Activated CD4-positive, alpha-beta T cell treated with anti-CD3 and anti-CD28 coated beads, Interleukin-2, amount 50 U/mL, for 4 hours (primary cell): Measurements from ENCODE around the gene TCF4.

ENCODE experiments used
- DNase-seq, 2 experiments: peaks; one replicate each; pipeline ENCODE4 v3.0.0-alpha.2; 2020

Gene TCF4

DNA sequence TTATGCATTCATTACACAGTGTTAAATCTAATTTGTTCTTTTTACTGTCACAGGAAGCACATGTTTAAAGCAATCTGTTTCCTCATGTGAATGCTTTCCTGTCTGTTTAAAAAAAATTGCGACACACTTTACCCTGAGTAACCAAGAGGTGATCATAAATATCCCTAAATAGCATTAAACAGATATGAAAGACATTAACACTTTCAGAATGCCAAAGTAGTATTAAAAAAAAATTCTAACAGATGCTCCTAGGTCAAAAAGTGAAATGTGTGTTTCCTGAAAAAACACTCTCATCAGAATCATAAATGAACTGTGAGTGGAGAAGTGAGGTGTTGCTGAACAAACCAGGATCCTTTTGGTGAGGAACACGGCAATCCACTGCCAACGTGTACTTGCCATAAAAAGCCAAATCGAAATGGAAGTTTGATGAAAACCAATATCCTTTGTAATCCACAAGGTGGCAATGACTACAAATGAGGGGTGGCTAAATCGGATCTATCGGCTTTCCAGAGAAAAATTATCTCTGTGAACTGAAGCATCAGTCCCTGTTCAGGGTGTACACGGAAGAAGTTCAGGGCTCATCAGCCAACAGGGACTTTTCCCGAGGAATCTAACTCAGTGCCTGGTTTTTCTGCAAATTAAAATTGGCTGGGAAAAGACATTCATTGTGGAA lies 248.9 kb downstream of the TCF4 start:
- DNase-seq, result no peak

DNA sequence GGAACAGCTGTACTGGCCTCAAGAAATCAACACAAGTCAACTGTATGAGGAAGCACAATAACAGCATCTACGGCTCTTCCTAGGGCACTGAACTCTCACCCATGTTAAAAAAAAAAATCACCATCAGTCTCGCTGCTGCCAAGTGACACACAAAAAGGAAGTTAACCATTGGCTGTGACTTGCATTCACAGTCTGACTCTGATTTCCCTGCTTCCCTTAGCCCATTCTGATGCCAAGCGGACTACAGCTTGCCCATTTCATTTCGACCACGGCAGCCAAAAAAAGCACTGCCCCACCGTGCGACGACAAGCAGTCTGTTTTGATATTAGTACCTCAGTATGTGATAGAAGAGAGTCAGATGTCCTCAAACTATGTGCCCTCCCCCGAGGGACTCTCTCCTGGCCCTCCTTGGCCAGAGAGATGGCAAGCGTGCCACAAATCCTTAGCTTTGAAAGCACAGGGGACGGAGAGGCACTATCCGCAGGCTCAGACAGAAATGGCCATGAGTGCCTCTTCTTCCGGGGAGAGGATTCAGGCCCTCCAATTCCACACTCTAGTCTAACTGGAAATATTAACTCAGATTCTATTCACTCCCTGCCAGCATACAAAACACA lies 250.0 kb downstream of the TCF4 start:
- DNase-seq, result no peak

DNA sequence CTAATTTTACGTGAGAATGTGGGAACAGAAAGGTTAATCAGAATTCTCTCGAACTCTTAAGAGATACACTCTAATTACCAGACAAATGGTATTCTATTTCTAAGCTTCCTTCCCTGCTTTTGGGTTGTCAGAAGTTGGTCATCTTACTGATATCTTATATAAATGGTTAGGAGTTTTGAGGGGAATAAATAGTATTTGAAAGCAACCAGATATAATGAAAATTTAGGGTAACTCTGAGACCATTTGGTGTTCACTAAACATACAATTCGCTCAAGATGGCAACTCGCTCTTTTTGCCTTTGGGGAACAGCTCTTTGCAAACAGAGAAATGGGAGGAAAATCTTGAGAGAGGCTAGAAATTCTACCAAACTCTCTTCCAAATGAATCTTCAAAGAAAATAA lies 250.9 kb downstream of the TCF4 start:
- DNase-seq, result no peak

DNA sequence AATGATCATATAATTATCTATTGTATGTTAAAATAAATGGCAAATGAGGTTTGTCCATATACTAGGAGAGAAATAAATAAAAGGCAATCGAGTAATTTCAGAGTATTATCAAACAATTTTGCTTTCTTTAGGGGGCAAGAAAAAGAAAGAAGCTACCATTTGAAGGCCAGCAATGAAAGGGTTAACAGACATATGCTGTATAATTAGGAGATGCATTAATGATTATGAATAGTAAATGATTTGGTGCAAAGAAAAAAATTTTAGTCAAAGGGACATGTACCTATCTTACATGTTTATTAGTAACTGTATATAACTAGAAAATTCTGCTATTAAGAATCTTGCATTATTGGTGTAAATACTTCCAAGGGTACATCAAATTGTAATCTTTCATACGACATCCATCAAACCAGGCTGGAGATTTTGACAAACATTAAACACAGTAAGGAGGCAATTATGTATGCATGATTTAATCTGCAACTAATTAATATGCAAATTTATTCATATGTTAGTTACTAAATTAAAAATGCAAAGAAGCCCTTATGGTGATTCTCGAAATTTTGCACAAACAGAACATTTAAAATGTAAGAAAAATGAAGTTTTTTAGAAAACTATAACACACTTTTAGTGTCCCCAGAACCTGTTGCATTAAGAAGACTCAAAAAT lies 251.4 kb downstream of the TCF4 start:
- no peak for DNase-seq

DNA sequence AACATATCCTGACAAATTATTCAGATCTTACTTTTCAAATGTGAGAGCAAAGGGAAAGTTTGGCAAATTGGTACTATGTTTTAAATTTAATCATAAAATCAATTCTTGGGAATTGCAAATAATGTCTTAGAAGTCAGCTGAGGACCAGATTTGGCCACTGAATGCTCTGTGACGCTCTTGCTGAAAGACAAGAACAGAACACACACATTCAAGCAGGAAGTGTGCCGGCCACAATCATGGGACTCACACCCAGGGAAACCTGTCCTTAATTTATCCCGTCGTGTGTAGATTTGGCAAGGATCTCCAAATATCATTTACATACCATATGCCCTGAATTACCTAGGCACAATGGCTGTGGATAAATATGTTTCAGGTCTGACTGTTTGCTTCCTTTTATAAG lies 253.1 kb downstream of the TCF4 start:
- no peak for DNase-seq

DNA sequence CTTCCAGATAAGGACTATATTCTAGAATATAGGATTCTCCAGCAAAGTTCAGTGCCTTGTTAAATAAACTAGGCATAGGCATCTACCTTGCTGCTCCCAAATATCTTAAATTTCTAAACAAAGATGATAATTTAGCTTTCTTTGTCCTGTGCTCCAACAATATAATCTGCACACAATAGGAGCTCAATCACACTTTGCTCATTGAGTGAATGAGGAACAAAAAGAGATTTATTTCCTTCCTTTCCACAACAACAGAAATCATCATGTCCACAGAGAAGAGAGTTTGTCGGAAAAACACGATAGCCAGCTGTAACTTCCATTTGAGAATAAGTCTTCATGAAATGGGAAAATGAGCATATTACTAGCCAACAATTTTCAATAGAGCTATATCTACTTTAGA lies 256.7 kb downstream of the TCF4 start:
- DNase-seq, result no peak

DNA sequence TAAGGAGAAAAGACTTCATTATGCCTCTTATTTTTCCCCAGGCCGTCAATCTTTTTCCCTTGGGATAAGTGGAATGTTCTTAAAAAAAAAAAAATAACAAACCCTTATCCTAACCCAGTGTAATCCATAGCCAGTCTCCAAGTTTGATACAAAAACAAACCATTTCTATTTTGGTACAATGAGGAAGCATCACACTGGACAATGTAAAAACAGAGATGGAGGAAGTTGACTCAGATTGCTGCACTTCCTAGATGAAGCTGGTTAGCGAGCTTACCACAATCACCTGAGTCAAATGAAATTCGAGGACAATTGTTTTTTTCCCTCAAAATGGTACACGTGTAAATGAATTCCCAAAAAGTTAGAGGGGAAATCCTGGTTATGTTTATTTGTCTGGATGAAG lies 259.7 kb downstream of the TCF4 start:
- no peak for DNase-seq

DNA sequence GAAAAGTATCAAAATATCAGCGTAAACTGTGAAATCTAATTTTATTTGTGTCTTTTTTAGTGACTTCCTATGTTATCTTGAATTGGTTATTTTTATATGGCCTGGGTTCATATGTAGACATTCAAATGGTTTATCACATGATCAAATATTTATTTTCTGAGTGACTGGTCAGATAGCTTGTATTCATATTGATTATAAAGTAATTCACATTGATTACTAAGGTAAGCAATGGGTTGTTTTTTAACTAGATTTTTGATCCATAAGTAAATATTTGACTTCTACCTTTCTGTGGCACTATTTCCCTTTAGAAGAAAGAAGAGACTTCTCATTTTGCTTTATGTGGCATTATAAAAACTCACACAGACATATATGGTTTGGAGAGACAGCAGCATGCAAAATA lies 260.5 kb downstream of the TCF4 start:
- no peak for DNase-seq

DNA sequence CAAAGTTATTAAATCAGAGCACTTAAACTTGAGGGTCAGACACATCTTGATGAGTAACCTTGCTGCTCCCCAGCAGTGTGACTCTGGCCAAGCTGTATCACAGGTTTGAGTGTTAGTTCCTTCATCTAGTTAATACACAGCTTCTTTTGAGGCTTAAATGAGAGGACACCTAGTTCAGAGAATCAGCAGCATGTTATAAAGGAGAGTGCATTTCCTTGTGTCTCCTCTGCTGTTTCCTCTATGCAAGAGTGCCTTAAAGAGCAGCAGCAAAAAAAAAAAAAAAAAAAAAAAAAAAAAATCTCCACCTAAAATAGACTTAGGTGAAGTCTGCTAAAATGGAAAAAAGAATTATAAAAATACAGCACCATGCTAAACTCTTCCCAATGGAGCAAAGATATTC lies 261.9 kb downstream of the TCF4 start:
- no peak for DNase-seq

DNA sequence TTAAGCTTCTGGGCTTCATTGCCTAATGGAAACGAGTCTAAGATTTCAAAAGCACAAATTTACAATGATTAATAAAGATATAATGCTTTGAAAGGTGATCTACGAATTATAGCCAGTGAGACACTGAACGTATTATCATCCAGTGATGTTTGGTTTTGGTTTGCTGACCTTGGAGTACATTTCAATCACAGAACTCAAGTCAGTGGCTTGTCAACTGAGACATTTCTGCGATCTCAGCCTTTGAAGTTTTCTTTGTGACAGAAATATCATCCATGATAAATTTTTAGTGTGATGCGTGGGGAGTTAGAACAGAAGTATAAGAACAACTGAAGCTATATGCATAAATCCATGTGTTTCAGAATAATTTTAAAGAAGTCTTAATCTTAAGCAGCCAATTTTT lies 263.8 kb downstream of the TCF4 start:
- DNase-seq, result no peak

DNA sequence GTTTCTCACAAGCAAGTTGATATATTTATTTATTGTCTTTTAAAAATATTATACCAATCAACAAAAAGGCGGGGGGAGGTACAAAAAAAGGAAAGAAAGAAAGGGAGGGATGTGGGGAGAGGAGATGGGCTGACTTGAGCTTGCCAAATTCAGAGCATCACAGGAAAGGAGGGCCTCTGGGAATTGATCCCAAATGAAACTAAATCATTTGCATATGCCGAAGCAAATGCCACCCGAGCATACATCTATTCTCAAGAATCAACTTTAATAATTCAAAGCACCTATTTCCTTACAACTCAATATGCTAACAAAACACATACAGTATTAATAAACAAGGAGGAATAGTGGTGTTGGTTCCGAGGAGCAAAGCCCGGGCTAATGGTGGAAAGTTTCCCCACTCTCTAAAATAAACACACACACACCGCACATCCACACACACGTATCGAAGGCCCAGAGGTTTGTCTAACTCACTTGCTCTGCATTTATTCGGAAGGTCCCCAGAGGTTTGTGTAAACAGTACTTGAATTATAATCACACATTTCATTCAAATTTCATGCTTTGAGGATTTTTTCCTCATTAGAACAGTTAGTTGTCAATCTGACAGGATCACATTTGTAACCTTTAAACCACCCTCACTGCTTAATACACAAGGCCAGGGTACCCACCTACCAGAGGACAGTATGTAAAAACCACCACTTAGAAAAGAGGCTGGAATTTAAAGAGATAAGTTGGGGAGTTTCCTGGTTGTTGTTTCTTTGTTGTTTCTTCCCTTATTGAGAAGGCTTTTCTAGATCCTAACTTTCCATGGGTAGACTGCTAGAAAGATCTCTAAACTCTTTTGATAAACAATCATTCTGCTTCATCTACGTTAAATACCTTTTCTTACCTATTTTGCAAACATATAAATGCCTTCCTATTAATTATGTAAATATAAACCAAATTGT lies 264.7 kb downstream of the TCF4 start:
- DNase-seq, result no peak

DNA sequence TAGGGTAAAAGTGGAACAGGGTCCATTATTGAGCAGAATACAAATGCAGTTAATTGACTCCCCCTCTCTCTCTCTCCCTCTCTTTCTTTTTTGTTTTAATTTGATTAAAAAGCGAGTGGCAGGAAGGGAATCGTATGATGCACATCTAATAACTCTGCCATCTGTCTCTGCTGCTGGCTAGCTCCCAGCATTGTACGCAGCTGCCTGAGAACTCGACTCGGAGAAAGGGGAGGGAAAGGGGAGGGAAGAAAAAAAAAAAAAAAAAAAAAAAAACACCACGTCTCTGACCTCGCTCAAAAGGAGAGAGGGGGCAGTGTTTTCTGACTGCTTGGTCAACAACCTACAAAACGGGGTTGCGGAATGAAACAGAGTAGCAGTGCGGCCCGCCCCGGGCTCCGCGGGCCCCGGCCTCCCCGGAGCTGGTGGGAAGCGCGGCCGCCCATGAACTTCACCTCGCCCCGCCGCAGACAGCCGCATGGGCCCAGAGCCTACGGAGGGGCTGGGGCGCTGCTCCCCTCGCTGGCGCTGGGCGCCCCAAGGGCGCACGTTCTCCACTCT lies 265.7 kb downstream of the TCF4 start:
- no peak for DNase-seq

DNA sequence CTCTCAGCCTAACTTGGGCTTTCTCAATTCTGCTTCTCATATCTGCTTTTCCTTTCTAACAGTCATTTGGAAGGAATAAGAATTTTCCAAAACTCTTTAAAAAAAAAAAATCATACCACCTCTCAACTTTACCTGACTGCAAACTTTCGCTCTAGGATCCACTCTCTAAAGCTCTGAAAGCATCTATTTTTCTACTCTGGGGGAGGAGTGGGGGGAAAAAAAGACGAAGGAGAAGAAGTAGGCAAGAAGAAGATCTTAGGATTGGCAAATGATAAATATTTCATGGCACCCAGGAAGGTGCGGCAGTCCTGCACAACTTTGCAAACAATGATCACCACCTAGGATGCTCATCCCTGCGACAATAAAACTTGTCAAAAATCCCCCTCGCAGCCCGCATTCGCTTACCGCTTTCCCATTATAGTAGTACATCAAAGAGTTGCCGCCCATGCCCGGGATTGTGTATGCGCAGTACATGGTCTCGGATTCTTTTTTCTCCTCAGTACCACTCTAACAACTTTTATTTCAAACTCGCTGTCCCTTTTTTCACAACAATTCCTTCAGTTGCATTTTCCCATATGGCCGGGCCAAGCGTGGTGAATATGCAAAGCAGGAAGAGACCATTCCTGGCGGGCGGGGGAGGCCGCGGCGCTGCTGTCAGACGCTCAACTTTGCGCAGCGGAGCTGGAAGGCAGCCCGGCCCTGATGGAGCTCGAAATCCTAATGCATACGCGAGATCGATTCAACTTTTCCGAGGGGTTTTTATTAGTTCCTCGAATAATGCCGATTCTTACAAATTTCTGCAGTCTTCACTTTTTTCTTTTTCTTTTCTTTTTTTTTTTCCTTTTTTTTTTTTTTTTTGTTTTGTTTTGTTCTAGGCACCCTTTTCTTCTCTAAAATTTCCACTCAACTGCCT lies 266.5 kb downstream of the TCF4 start:
- DNase-seq, result peak in 1 of 2 experiments; percentile 1

DNA sequence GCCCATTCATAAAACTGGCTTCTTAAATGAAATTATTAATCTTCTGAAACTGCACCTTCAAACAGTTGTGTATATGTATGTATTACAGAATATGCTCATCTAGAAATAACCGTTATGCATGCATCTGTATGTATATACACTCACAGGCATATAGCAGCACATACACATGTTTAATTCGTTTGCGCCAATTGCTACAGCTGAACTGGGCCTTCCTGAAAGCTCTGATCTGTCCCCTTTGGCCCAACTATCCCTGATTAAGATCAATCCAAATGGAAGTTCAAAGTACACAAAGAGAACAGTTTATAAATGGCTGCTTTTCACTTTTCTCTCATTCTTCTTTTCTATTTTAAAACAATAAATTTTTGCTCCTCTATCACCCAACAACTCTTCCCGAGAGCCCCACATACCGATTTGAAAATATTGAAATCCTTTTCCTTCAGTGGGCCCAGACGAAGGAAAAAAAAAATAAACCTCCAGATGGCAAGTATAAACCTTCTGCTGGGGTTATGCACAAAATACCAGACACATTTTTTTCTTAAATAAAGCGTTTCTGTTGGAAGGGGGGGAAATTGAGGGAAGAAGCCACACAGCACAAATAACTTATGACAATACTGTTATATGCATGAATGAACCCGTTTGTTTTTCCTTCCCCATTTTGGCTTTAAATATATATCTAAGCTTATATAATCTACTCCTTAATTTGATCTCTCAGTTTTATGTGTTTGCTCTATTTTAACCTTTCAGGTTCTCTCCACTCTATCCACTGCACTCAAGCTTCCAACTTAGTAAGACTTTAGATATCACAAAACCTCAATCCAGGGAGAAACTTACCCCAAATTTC lies 267.3 kb downstream of the TCF4 start:
- DNase-seq, result no peak

DNA sequence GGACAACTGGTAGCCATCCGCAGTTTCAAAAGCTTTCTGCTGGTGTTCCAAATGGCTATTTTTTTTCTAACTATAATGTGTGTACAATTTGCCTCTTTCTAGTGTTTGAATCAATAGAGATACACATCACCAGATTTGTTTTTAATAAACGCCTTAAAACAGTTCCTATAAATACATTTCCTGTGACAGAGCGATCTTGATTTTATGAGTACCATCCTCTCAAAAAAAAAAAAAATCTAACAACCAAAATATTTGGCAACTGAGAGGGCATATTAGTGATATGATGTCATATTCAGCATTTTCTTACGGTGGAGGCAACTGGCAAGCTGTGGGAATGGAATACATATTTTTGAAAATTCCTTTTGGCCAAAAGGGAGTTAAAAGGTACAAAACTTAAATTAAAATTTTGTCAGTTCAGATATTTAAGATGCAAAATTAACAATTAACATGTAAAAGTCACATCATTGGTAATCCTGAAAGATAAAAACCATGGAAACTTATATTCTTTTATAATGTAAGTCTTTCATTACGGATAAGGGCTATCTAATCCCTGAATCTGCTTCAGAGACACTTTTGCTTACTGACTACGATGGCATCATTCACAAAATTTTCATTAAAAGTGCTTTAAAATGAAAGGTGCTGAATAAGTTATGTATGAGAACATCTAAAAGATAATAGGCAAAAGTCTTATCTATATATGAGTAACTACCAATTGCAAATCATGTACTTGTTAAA lies 268.4 kb downstream of the TCF4 start:
- no peak for DNase-seq

DNA sequence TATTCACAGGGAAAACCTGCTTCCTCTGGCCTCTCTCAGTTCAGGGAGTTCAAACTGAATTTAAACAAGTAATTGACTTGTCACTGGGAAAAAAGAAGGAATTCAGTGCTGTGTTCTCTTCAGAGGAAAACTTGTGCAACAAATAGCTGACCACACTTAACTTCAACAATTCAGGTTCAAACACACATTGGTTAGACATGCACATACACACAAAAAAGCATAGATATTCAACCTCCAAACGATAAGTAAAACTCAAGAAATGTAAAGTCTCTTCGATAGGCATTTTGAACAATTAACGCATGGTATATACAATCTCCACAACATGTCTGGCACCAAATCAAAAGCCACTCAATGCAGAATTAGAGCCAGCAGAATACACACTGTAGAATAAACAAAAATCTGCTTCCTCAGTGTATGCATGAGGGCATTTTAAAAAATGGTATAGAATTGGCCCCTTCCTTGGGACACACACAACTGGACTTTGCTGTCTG lies 269.0 kb downstream of the TCF4 start:
- no peak for DNase-seq

DNA sequence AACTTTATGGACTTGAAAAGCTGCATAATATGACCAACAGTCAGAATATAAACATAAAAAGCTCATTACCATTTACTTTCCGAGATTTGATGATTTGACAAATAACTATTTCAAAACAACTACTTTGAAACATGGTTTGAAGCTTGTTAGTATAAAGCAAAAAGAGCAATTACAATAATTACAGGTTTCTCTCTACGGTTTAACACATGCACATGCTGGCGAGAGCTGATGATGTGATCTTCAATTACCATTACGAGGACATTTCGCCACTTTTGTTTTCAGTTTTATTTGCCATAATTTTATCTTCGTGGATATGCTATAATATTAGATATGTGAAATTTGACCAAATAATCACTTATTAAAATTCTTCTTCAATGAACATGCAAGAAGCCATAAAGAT lies 270.1 kb downstream of the TCF4 start:
- no peak for DNase-seq

DNA sequence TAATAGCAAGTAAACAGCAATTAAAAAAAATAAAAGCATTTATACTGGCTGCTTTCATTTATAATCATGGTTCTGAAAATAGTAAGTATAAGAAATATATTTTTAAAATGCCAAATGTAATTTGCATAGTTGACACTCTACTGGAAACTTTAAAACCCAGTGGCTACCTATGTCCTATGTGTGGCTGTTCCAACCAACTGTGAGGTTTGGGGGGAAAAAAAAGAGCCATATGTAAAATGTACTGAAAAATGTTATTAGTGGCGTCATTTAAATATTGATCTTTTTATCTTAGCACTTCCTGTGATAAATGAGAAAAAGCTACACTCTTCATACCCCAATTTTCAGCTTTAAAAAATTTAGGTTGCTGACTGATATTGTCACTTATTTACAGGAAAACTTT lies 270.7 kb downstream of the TCF4 start:
- no peak for DNase-seq

DNA sequence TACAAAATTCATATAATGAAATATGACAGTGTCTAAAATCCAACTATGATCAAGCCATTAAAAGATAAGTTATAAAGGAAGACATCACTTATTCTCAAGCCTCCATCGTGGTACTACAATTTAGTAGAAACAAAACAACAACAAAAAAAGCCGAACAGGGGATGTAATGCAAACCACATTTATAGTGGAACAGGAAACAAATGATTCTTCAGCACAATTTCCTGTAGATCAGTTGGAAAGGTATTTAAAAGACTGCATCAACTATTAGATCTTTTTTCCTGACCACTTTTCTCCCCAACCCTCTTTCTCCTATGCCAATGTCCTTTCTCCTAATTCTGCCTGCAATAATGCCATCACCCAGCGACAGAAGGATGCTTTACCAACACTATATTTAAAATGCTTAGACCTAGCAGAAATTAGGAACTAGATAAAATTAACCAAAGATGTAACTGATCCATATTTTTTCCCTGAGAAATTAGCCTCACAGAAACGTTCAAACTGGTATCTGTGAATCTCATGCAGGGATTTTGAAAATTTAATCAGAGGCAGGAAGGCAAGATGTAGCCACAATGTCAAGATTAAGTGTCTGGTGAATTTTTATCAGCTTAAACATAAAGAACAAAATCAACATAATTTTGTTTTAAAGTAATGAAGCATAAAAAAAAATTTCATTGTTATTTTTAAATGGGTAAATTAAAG lies 271.4 kb downstream of the TCF4 start:
- no peak for DNase-seq
